Mesenteric fat pad (tissue), 1 donor: ENCODE measurements around the gene DTHD1. TPM values are rescaled to one million over a fixed set of nuclear protein-coding genes. Genes with fewer than 3 reads are reported as not detected.

Experiments used
- DNase-seq: peaks from one replicate; pipeline ENCODE4 v3.0.0-alpha.2; 2020; ENCODE audit warnings: low spot score
- total RNA-seq: library from RNA; stranded (reverse); fragmentation: NEBNext Ultra II Directional; extraction: Animal tissue kit (Norgen Biotek cat#: 25700); gene quantifications from one replicate; pipeline ENCODE4 v1.2.1, GENCODE V29; 2021
- donor health status: DM: yes; HTN: yes; CAD: no.

Gene DTHD1
- total RNA-seq, 1 donor from 2014 or later, result 0.39 TPM

GRCh38 chr4:36269101-36269500 lies 12.3 kb upstream of the DTHD1 start:
- DNase-seq, result no peak

- no peak for DNase-seq
Observed at GRCh38 chr4:36269533-36270173, 11.8 kb upstream of the DTHD1 start.

GRCh38 chr4:36273276-36273675 lies 8.1 kb upstream of the DTHD1 start:
- no peak for DNase-seq

GRCh38 chr4:36274158-36274557 lies 7.3 kb upstream of the DTHD1 start:
- DNase-seq, result no peak

GRCh38 chr4:36277533-36277932 lies 3.9 kb upstream of the DTHD1 start:
- no peak for DNase-seq

- DNase-seq, result no peak
Observed at GRCh38 chr4:36278789-36279188, 2.6 kb upstream of the DTHD1 start.

GRCh38 chr4:36280555-36280954 lies 861 bp upstream of the DTHD1 start:
- no peak for DNase-seq

GRCh38 chr4:36282503-36283030 lies 1.2 kb downstream of the DTHD1 start:
- DNase-seq, result no peak

- no peak for DNase-seq
Observed at GRCh38 chr4:36283912-36284465, 2.6 kb downstream of the DTHD1 start.

- DNase-seq, result no peak
Observed at GRCh38 chr4:36285784-36286480, 4.5 kb downstream of the DTHD1 start.

GRCh38 chr4:36286481-36286871 lies 5.1 kb downstream of the DTHD1 start:
- DNase-seq, result no peak

- DNase-seq, result no peak
Observed at GRCh38 chr4:36288731-36289426, 7.5 kb downstream of the DTHD1 start.

GRCh38 chr4:36290641-36291040 lies 9.2 kb downstream of the DTHD1 start:
- no peak for DNase-seq

- DNase-seq, result no peak
Observed at GRCh38 chr4:36292556-36293188, 11.3 kb downstream of the DTHD1 start.

- no peak for DNase-seq
Observed at GRCh38 chr4:36301127-36301526, 19.7 kb downstream of the DTHD1 start.

- no peak for DNase-seq
Observed at GRCh38 chr4:36303426-36304137, 22.2 kb downstream of the DTHD1 start.

GRCh38 chr4:36304138-36304681 lies 22.8 kb downstream of the DTHD1 start:
- DNase-seq, result no peak

- DNase-seq, result no peak
Observed at GRCh38 chr4:36308150-36308549, 26.7 kb downstream of the DTHD1 start.

GRCh38 chr4:36310216-36310615 lies 28.8 kb downstream of the DTHD1 start:
- DNase-seq, result no peak

GRCh38 chr4:36310793-36311192 lies 29.4 kb downstream of the DTHD1 start:
- DNase-seq, result no peak
